GM10248 (cell line): Measurements from ENCODE around the gene MAJIN.

Source experiments
- CTCF ChIA-PET: fragments of 300-600 bp; sonication (Branson Sonifier 250); formaldehyde crosslinking; extraction: SDS; loops from one replicate; lab custom pipeline; 2021; ENCODE audit warnings: antibody characterized with exemption; lab: Yijun Ruan, JAX
- POLR2A ChIA-PET: fragments of 350-650 bp; sonication (Branson Sonifier 250); formaldehyde crosslinking; extraction: SDS; loops from one replicate; lab custom pipeline; 2020; ENCODE audit warnings: antibody characterized with exemption; lab: Yijun Ruan, JAX
- DNase-seq: peaks from one replicate; pipeline ENCODE4 v3.0.0; 2012; ENCODE audit errors: extremely low spot score
- CTCF ChIP-seq: IDR thresholded peaks from 2 replicates; pipeline ENCODE4 v1.5.1; 2012; ENCODE audit warnings: mild to moderate bottlenecking, low read depth; ENCODE audit errors: extremely low read depth, missing control alignments, control extremely low read depth

Gene MAJIN

DNA sequence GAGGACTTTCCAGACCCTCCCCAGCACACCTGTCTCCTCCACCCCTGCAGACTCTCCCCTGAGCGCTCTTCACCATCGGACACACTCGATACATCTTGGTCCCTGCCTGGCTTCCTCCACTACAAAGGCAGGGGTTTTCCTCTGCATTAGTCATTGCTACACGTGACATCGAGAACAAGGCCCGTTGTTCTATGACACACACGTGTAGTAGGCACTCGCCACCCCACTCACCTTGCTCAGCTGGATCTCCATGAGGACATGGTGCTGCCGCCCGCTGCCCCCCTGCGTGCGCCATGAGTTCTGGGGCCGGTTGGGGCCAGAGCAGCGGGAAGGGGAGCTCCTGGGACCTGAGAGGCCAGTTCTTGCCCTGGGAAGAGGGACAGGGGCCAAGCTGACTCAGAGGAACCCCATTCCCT, 71.6 kb downstream of the MAJIN start:
- peak; percentile 82 for DNase-seq
- POLR2A ChIA-PET: interaction anchor here (0.6 kb wide), 1 partner anchor 145 kb away, joined by 5 read pairs; no protein-coding TSS in a partner anchor
- no peak for TF ChIP-seq CTCF
- CTCF ChIA-PET: interaction anchor here (0.8 to 31.5 kb wide), 2 partner anchors 46 to 114 kb away, joined by 3 to 1137 read pairs; partner anchors contain the start of genes ARL2 and CDC42BPG

- CTCF ChIA-PET: interaction anchor here (4.6 to 31.5 kb wide), 2 partner anchors 11 to 44 kb away, joined by 25 to 1137 read pairs; partner anchors contain the start of gene CDC42BPG
- POLR2A ChIA-PET: no interaction called here
- no peak for TF ChIP-seq CTCF
- no peak for DNase-seq
Measured at GRCh38 chr11:64898541-64898940, 73.4 kb downstream of the MAJIN start.

DNA sequence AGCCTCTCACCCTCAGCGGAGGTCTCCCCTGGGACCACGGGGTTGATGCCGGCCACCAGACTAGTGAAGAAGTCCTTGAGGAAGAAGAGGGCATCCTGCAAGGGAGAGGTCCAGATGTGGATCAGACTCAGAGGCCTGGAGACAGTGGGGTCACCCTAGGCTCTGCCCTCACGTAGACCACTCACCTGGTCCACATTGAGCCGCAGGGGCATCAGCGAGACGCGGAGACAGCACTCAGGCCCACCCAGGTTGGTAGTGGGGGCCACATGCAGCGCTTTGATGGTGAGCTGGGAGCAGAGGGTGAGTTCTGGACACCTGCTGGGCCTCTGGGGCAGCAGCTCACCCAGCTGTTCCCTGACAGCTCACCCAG, 73.8 kb downstream of the MAJIN start:
- POLR2A ChIA-PET: no interaction called here
- no peak for DNase-seq
- CTCF ChIA-PET: interaction anchor here (4.6 to 31.5 kb wide), 2 partner anchors 11 to 44 kb away, joined by 25 to 1137 read pairs; partner anchors contain the start of gene CDC42BPG
- TF ChIP-seq CTCF: no peak

GRCh38 chr11:64897381-64898075, 74.4 kb downstream of the MAJIN start:
- DNase-seq: no peak
- CTCF ChIA-PET: interaction anchor here (4.6 to 31.5 kb wide), 2 partner anchors 10 to 43 kb away, joined by 25 to 1137 read pairs; partner anchors contain the start of gene CDC42BPG
- POLR2A ChIA-PET: no interaction called here
- no peak for TF ChIP-seq CTCF

DNA sequence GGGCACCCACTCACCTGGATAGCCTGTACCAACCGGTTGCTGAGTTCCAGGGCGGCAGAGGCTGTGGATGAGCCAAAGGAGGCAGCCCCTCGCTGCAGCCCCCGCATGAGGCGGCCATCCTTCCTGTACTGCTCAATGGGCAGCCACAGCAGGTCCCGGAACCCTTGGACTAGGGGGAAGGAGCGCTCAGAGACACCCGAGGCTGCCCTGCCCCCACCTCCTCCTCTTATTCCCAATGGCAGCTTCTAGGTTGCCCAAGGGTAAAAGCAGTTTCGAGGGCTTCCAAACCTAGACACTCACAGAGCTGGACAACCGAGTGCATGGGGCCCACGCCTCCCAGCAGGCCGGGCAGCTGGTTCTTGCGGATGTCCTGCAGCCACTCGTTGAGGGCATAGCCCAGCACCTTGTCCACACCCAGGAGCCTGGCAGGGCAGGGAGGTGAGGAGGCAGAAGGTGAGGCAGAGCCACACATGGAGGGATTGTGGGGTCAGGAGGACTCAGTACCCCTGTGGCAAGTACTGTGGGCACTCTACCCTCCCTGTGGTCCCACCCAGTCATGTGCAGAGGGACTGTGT, 75.4 kb downstream of the MAJIN start:
- DNase-seq: no peak
- CTCF ChIA-PET: interaction anchor here (1.0 to 31.5 kb wide), 3 partner anchors 9 to 42 kb away, joined by 4 to 1137 read pairs (median 25); partner anchors contain the start of gene CDC42BPG
- POLR2A ChIA-PET: no interaction called here
- no peak for TF ChIP-seq CTCF

- ChIA-PET POLR2A (no interaction called here), CTCF (interaction anchor here (0.8 to 31.5 kb wide), 10 partner anchors 7 to 110 kb away, joined by 3 to 1137 read pairs (median 8); partner anchors contain the start of genes CDC42BPG and EHD1)
- DNase-seq: no peak
- no peak for TF ChIP-seq CTCF
Measured at GRCh38 chr11:64894812-64895452, 77.0 kb downstream of the MAJIN start.
